Liver (tissue), 9 donors: Measurements from ENCODE around the gene CHTF18. TPM values are rescaled to one million over a fixed set of nuclear protein-coding genes. Genes with fewer than 3 reads are reported as not detected.

ENCODE experiments used
- DNase-seq: peaks from one replicate; pipeline ENCODE4 v3.0.0-alpha.2; 2017; ENCODE audit warnings: low spot score
- H3K27ac ChIP-seq, 2 donors: one replicate each; pipeline ENCODE4 v1.7.0; 2013; ENCODE audit warnings: inconsistent platforms in 2 of 2, low read length in 2 of 2, control low read depth in 1 of 2, low read depth in 1 of 2, mild to moderate bottlenecking in 1 of 2
- H3K27me3 ChIP-seq, 4 donors: one replicate each; pipeline versions ENCODE4 v1.6.1 to v1.7.0; 2013; ENCODE audit warnings: low read length in 3 of 4, inconsistent platforms in 1 of 4, mild to moderate bottlenecking in 1 of 4, moderate library complexity in 1 of 4; ENCODE audit not compliant: control insufficient read depth in 4 of 4, insufficient read depth in 4 of 4
- H3K36me3 ChIP-seq, 4 donors: one replicate each; pipeline versions ENCODE4 v1.6.1 to v1.7.0; 2013; ENCODE audit warnings: low read length in 3 of 4, mild to moderate bottlenecking in 3 of 4, low read depth in 1 of 4, moderate library complexity in 1 of 4; ENCODE audit not compliant: control insufficient read depth in 4 of 4, insufficient read depth in 3 of 4
- H3K4me1 ChIP-seq, 4 donors: one replicate each; pipeline versions ENCODE4 v1.6.1 to v1.7.0; 2013; ENCODE audit warnings: low read length in 3 of 4, mild to moderate bottlenecking in 3 of 4, moderate library complexity in 1 of 4; ENCODE audit not compliant: control insufficient read depth in 4 of 4, insufficient read depth in 4 of 4
- H3K4me3 ChIP-seq, 3 donors: one replicate each; pipeline versions ENCODE4 v1.6.1 to v1.7.0; 2013; ENCODE audit warnings: low read length in 3 of 3, control low read depth in 1 of 3, low read depth in 1 of 3, mild to moderate bottlenecking in 1 of 3
- H3K9ac ChIP-seq, 2 donors: one replicate each; pipeline ENCODE4 v1.7.0; 2013; ENCODE audit warnings: low read length in 2 of 2, mild to moderate bottlenecking in 2 of 2, moderate library complexity in 2 of 2, control low read depth in 1 of 2, low read depth in 1 of 2
- H3K9me3 ChIP-seq, 4 donors: one replicate each; pipeline versions ENCODE4 v1.6.1 to v1.7.0; 2013; ENCODE audit warnings: low read length in 3 of 4; ENCODE audit not compliant: control insufficient read depth in 4 of 4
- ATF3 ChIP-seq: IDR thresholded peaks from 2 replicates; pipeline ENCODE4 v1.6.1; 2016; ENCODE audit warnings: antibody characterized with exemption
- CTCF ChIP-seq: fragments of 150-350 bp; IDR thresholded peaks from 2 replicates; pipeline ENCODE4 v1.5.1; 2017; ENCODE audit warnings: improper control_type of control experiment, low read depth, low read length; ENCODE audit not compliant: missing input control
- EGR1 ChIP-seq, 2 donors: IDR thresholded peaks; 2 replicates each; pipeline ENCODE4 v1.6.1; 2016 to 2018; ENCODE audit warnings: antibody characterized with exemption in 2 of 2, low read depth in 2 of 2
- FOXA1 ChIP-seq: IDR thresholded peaks from 2 replicates; pipeline ENCODE4 v1.6.1; 2016; ENCODE audit warnings: antibody characterized with exemption
- FOXA2 ChIP-seq: IDR thresholded peaks from 2 replicates; pipeline ENCODE4 v1.6.1; 2016; ENCODE audit warnings: antibody characterized with exemption
- GABPA ChIP-seq, 2 donors: IDR thresholded peaks in 1 of 2; conservative IDR thresholded peaks in 1 of 2; 2 replicates each; pipeline ENCODE4 v1.6.1; 2016; ENCODE audit warnings: antibody characterized with exemption in 2 of 2, mild to moderate bottlenecking in 1 of 2, moderate library complexity in 1 of 2
- HNF4A ChIP-seq, 2 donors: conservative IDR thresholded peaks; 2 replicates each; pipeline ENCODE4 v1.6.1; 2016; ENCODE audit warnings: antibody characterized with exemption in 2 of 2, mild to moderate bottlenecking in 2 of 2
- HNF4G ChIP-seq: IDR thresholded peaks from 2 replicates; pipeline ENCODE4 v1.6.1; 2016; ENCODE audit warnings: antibody characterized with exemption
- JUND ChIP-seq, 2 donors: IDR thresholded peaks; 2 replicates each; pipeline ENCODE4 v1.6.1; 2016; ENCODE audit warnings: antibody characterized with exemption in 2 of 2
- MAX ChIP-seq: IDR thresholded peaks from 2 replicates; pipeline ENCODE4 v1.6.1; 2016; ENCODE audit warnings: antibody characterized with exemption
- NR2F2 ChIP-seq: IDR thresholded peaks from 2 replicates; pipeline ENCODE4 v1.6.1; 2016; ENCODE audit warnings: antibody characterized with exemption
- RAD21 ChIP-seq, 2 donors: IDR thresholded peaks; 2 replicates each; pipeline ENCODE4 v1.6.1; 2016; ENCODE audit warnings: antibody characterized with exemption in 2 of 2, mild to moderate bottlenecking in 2 of 2
- REST ChIP-seq: IDR thresholded peaks from 2 replicates; pipeline ENCODE4 v1.6.1; 2016; ENCODE audit warnings: antibody characterized with exemption, mild to moderate bottlenecking
- RXRA ChIP-seq, 2 donors: IDR thresholded peaks; 2 replicates each; pipeline ENCODE4 v1.6.1; 2017 to 2018; ENCODE audit warnings: antibody characterized with exemption in 2 of 2, mild to moderate bottlenecking in 1 of 2
- SP1 ChIP-seq: IDR thresholded peaks from 2 replicates; pipeline ENCODE4 v1.6.1; 2018; ENCODE audit warnings: antibody characterized with exemption, mild to moderate bottlenecking
- TAF1 ChIP-seq: conservative IDR thresholded peaks from 2 replicates; pipeline ENCODE4 v1.6.1; 2016; ENCODE audit warnings: antibody characterized with exemption, mild to moderate bottlenecking
- YY1 ChIP-seq: IDR thresholded peaks from 2 replicates; pipeline ENCODE4 v1.6.1; 2016; ENCODE audit warnings: antibody characterized with exemption, mild to moderate bottlenecking
- ZBTB33 ChIP-seq: IDR thresholded peaks from 2 replicates; pipeline ENCODE4 v1.6.1; 2016; ENCODE audit warnings: antibody characterized with exemption
- WGBS: extraction: QIAGEN DNeasy Blood & Tissue Kit; methylation state at CpG from one replicate; pipeline ENCODE4 v1.1.7; 2013; 5-methylcytosine and 5-hydroxymethylcytosine counted together
- polyA plus RNA-seq, 2 donors: library from polyadenylated mRNA; stranded (reverse) in 1 of 2; unstranded in 1 of 2; fragments of 200-250 nt in 1 of 2; fragments of >200 nt in 1 of 2; fragmentation: Nextera tagmentation in 1 of 2; extraction: Ambion mirVana in 1 of 2; gene quantifications; one replicate each; pipeline versions ENCODE4 v1.2.1 to v1.2.3, GENCODE V29; 2013 to 2015
- total RNA-seq, 2 donors: library from RNA; depleted of rRNA; stranded (reverse); fragments of >200 nt; gene quantifications; one replicate each; pipeline ENCODE4 v1.2.3, GENCODE V29; 2014
- donor health status: healthy.
- donor health status: healthy.
- donor health status: healthy.
- donor health status: healthy.
- donor health status: healthy.

The CHTF18 gene
- total and polyA plus RNA-seq, 4 donors, result 1.7 to 15.6 (median 3.9) TPM

GRCh38 chr16:824194-824593 lies 35.8 kb downstream of the CHTF18 start:
- Histone ChIP-seq H3K9me3 (no peaks in the 10 kb centered on the region), H3K9ac (no peak overlapping the region), H3K27ac (no peak overlapping the region), H3K36me3 (no peaks in the 10 kb centered on the region), H3K4me3 (no peak overlapping the region), H3K4me1 (no peaks in the 10 kb centered on the region), H3K27me3 (peaks cover 0 to 3% (median 0%) of the 10 kb centered on the region in 4 donors)
- DNase-seq, result no peak
- 85% methylated on average over 22 of the region's 22 CpGs for WGBS
- TF ChIP-seq ATF3 (no peak), HNF4A (conservative IDR thresholded peaks at IDR 0.05) (no peak), RAD21 (IDR thresholded peaks at IDR 0.05) (no peak), RXRA (IDR thresholded peaks at IDR 0.05) (no peak), JUND (IDR thresholded peaks at IDR 0.05) (no peak), CTCF (no peak), GABPA (IDR thresholded peaks at IDR 0.05 in 1 of 2, conservative IDR thresholded peaks at IDR 0.05 in 1 of 2) (no peak), EGR1 (IDR thresholded peaks at IDR 0.05; ENCODE audit: low read depth in 2 of 2) (no peak), FOXA1 (no peak), SP1 (no peak), HNF4G (no peak), YY1 (no peak), TAF1 (no peak), MAX (no peak), ZBTB33 (no peak), NR2F2 (no peak), REST (no peak), FOXA2 (no peak)
